ENCODE data around the gene FNDC1. TPM values are rescaled to one million over a fixed set of nuclear protein-coding genes. Genes with fewer than 3 reads are reported as not detected.

Gene FNDC1
- total and polyA plus RNA-seq, 2 of the 13 experiments (the other 11 are each of a cell fraction or from before 2014, with no cell fraction given) = not detected

DNA sequence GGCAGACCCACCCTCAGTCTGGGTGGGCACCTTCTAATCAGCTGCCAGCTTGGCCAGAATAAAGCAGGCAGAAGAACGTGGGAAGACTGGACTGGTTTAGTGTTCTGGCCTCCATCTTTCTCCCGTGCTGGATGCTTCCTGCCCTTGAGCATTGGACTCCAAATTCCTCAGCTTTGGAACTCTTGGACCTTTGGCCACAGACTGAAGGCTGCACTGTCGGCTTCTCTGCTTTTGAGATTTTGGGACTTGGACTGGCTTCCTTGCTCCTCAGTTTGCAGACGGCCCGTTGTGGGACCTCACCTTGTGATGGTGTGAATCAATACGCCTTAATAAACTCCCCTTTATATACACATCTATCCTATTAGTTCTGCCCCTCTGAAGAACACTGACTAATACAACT, 20.6 kb upstream of the FNDC1 start (continued):
- TF ChIP-seq, protein P1, sequence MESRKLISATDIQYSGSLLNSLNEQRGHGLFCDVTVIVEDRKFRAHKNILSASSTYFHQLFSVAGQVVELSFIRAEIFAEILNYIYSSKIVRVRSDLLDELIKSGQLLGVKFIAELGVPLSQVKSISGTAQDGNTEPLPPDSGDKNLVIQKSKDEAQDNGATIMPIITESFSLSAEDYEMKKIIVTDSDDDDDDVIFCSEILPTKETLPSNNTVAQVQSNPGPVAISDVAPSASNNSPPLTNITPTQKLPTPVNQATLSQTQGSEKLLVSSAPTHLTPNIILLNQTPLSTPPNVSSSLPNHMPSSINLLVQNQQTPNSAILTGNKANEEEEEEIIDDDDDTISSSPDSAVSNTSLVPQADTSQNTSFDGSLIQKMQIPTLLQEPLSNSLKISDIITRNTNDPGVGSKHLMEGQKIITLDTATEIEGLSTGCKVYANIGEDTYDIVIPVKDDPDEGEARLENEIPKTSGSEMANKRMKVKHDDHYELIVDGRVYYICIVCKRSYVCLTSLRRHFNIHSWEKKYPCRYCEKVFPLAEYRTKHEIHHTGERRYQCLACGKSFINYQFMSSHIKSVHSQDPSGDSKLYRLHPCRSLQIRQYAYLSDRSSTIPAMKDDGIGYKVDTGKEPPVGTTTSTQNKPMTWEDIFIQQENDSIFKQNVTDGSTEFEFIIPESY (CRISPR knock-in tag; IDR thresholded peaks at IDR 0.05) = no peak
- TF ChIP-seq ZNF766 (CRISPR knock-in tag; IDR thresholded peaks at IDR 0.05; ENCODE audit: borderline replicate concordance) (no peak), ZNF781 (CRISPR knock-in tag; IDR thresholded peaks at IDR 0.05; ENCODE audit: borderline replicate concordance, not compliant biosample characterization) (no peak), TOPORS (CRISPR knock-in tag; IDR thresholded peaks at IDR 0.05) (no peak), ASH2L (IDR thresholded peaks at IDR 0.05; ENCODE audit: insufficient read length, low read depth, low read length) (no peak), SP140L (CRISPR knock-in tag; IDR thresholded peaks at IDR 0.05; ENCODE audit: borderline replicate concordance) (no peak), ZNF672 (CRISPR knock-in tag; IDR thresholded peaks at IDR 0.05) (no peak), ZNF296 (CRISPR knock-in tag; conservative IDR thresholded peaks at IDR 0.05) (no peak), SP4 (CRISPR knock-in tag; IDR thresholded peaks at IDR 0.05) (no peak), ZNF557 (CRISPR knock-in tag; IDR thresholded peaks at IDR 0.05) (no peak)
- TF ChIP-seq, protein P2, sequence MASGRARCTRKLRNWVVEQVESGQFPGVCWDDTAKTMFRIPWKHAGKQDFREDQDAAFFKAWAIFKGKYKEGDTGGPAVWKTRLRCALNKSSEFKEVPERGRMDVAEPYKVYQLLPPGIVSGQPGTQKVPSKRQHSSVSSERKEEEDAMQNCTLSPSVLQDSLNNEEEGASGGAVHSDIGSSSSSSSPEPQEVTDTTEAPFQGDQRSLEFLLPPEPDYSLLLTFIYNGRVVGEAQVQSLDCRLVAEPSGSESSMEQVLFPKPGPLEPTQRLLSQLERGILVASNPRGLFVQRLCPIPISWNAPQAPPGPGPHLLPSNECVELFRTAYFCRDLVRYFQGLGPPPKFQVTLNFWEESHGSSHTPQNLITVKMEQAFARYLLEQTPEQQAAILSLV (CRISPR knock-in tag; IDR thresholded peaks at IDR 0.05; ENCODE audit: borderline replicate concordance) = no peak
- TF ChIP-seq, protein P3, sequence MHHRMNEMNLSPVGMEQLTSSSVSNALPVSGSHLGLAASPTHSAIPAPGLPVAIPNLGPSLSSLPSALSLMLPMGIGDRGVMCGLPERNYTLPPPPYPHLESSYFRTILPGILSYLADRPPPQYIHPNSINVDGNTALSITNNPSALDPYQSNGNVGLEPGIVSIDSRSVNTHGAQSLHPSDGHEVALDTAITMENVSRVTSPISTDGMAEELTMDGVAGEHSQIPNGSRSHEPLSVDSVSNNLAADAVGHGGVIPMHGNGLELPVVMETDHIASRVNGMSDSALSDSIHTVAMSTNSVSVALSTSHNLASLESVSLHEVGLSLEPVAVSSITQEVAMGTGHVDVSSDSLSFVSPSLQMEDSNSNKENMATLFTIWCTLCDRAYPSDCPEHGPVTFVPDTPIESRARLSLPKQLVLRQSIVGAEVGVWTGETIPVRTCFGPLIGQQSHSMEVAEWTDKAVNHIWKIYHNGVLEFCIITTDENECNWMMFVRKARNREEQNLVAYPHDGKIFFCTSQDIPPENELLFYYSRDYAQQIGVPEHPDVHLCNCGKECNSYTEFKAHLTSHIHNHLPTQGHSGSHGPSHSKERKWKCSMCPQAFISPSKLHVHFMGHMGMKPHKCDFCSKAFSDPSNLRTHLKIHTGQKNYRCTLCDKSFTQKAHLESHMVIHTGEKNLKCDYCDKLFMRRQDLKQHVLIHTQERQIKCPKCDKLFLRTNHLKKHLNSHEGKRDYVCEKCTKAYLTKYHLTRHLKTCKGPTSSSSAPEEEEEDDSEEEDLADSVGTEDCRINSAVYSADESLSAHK (CRISPR knock-in tag; IDR thresholded peaks at IDR 0.05; ENCODE audit: borderline replicate concordance) = no peak
